ENCODE measurements around the gene TRAPPC12. TPM values are rescaled to one million over a fixed set of nuclear protein-coding genes. Genes with fewer than 3 reads are reported as not detected.

Gene TRAPPC12
- total RNA-seq, 2 experiments from 2014 or later: 49.8 to 64.0 TPM

GRCh38 chr2:3432693-3433338 lies 53.3 kb downstream of the TRAPPC12 start:
- H3K36me3 ChIP-seq (ENCODE audit: insufficient read depth, low read length): peaks cover 47% of the 10 kb centered on the region
- DNase-seq (no peak), ATAC-seq (ENCODE audit: poor library complexity) (no peak)
- peaks cover 68% of the 10 kb centered on the region for H3K36me3 Mint-ChIP-seq (ENCODE audit: low read depth)
- CTCF ChIA-PET: interaction anchor here (1.8 kb wide), 1 partner anchor 9 kb away, joined by 5 read pairs; no protein-coding TSS in a partner anchor
- H3K27ac ChIP-seq (ENCODE audit: low read depth in 1 of 2, low read length in 2 of 2): no peak overlapping the region
- H3K27me3 ChIP-seq (ENCODE audit: control insufficient read depth in 1 of 2, insufficient read depth in 2 of 2, low read length in 2 of 2): no peaks in the 10 kb centered on the region
- H3K4me3 ChIP-seq (ENCODE audit: low read length): no peak overlapping the region
- no peak overlapping the region for H3K4me3 Mint-ChIP-seq
- H3K27me3 Mint-ChIP-seq: no peaks in the 10 kb centered on the region
- H3K9me3 Mint-ChIP-seq: no peaks in the 10 kb centered on the region
- TF ChIP-seq CTCF (IDR thresholded peaks at IDR 0.05): no peak
- no peak overlapping the region for H3K27ac Mint-ChIP-seq
- H3K4me1 ChIP-seq (ENCODE audit: insufficient read depth, low read length): no peaks in the 10 kb centered on the region
- intact Hi-C loops (cut with DNase I, micrococcal nuclease): no loop called here
- POLR2A ChIA-PET: no interaction called here
- H3K4me1 Mint-ChIP-seq (ENCODE audit: low read depth): no peaks in the 10 kb centered on the region
- no peaks in the 10 kb centered on the region for H3K9me3 ChIP-seq (ENCODE audit: control insufficient read depth in 1 of 2, insufficient read depth in 1 of 2, low read length in 2 of 2)

- Mint-ChIP-seq H3K9me3 (no peaks in the 10 kb centered on the region), H3K4me3 (no peak overlapping the region), H3K4me1 (ENCODE audit: low read depth) (no peaks in the 10 kb centered on the region), H3K27ac (no peak overlapping the region), H3K36me3 (ENCODE audit: low read depth) (peaks cover 63% of the 10 kb centered on the region), H3K27me3 (no peaks in the 10 kb centered on the region)
- H3K27ac ChIP-seq (ENCODE audit: low read depth in 1 of 2, low read length in 2 of 2): no peak overlapping the region
- DNase-seq (no peak), ATAC-seq (ENCODE audit: poor library complexity) (no peak)
- ChIA-PET POLR2A (no interaction called here), CTCF (interaction anchor here (1.8 kb wide), 1 partner anchor 9 kb away, joined by 5 read pairs; no protein-coding TSS in a partner anchor)
- TF ChIP-seq CTCF (IDR thresholded peaks at IDR 0.05): no peak
- intact Hi-C loops (cut with DNase I, micrococcal nuclease): no loop called here
- H3K36me3 ChIP-seq (ENCODE audit: insufficient read depth, low read length): peaks cover 43% of the 10 kb centered on the region
- no peak overlapping the region for H3K4me3 ChIP-seq (ENCODE audit: low read length)
- H3K9me3 ChIP-seq (ENCODE audit: control insufficient read depth in 1 of 2, insufficient read depth in 1 of 2, low read length in 2 of 2): no peaks in the 10 kb centered on the region
- H3K4me1 ChIP-seq (ENCODE audit: insufficient read depth, low read length): no peaks in the 10 kb centered on the region
- H3K27me3 ChIP-seq (ENCODE audit: control insufficient read depth in 1 of 2, insufficient read depth in 2 of 2, low read length in 2 of 2): no peaks in the 10 kb centered on the region
Observed at GRCh38 chr2:3433339-3433699, 53.8 kb downstream of the TRAPPC12 start.

GRCh38 chr2:3433776-3434400 lies 54.4 kb downstream of the TRAPPC12 start:
- Histone ChIP-seq H3K4me3 (ENCODE audit: low read length) (no peak overlapping the region), H3K27ac (ENCODE audit: low read depth in 1 of 2, low read length in 2 of 2) (no peak overlapping the region), H3K27me3 (ENCODE audit: control insufficient read depth in 1 of 2, insufficient read depth in 2 of 2, low read length in 2 of 2) (no peaks in the 10 kb centered on the region), H3K9me3 (ENCODE audit: control insufficient read depth in 1 of 2, insufficient read depth in 1 of 2, low read length in 2 of 2) (no peaks in the 10 kb centered on the region), H3K36me3 (ENCODE audit: insufficient read depth, low read length) (peaks cover 39% of the 10 kb centered on the region), H3K4me1 (ENCODE audit: insufficient read depth, low read length) (no peaks in the 10 kb centered on the region)
- POLR2A ChIA-PET: no interaction called here
- Mint-ChIP-seq H3K36me3 (ENCODE audit: low read depth) (peaks cover 60% of the 10 kb centered on the region), H3K4me3 (no peak overlapping the region), H3K27me3 (no peaks in the 10 kb centered on the region), H3K4me1 (ENCODE audit: low read depth) (peaks cover 5% of the 10 kb centered on the region), H3K9me3 (no peaks in the 10 kb centered on the region), H3K27ac (no peak overlapping the region)
- no peak for ATAC-seq (ENCODE audit: poor library complexity)
- TF ChIP-seq CTCF (IDR thresholded peaks at IDR 0.05): no peak
- no peak for DNase-seq
- intact Hi-C loops (cut with DNase I, micrococcal nuclease): no loop called here
- CTCF ChIA-PET: no interaction called here

All from CD4-positive, alpha-beta T cell (primary cell).